D721Med (cell line): Measurements from ENCODE around the gene RBM4B.

Source experiments
- DNase-seq: peaks from one replicate; pipeline ENCODE4 v3.0.0; 2011; ENCODE audit warnings: low spot score; ENCODE audit not compliant: insufficient read length
- FAIRE-seq: peaks from 2 replicates; lab custom pipeline; 2011; peaks lifted over from hg19 to GRCh38; lab: Jason Lieb, UNC
- CTCF ChIP-seq: IDR thresholded peaks from 2 replicates; pipeline ENCODE4 v1.5.1; 2012; ENCODE audit warnings: mild to moderate bottlenecking, control low read depth; ENCODE audit not compliant: insufficient read depth; ENCODE audit errors: missing control alignments

The RBM4B gene

GRCh38 chr11:66676282-66676919 is 1.3 kb downstream of the RBM4B start:
- DNase-seq = no peak
- TF ChIP-seq CTCF = no peak
- no peak for FAIRE-seq

GRCh38 chr11:66674964-66675602 is 2.6 kb downstream of the RBM4B start:
- no peak for TF ChIP-seq CTCF
- no peak for DNase-seq
- FAIRE-seq = no peak

GRCh38 chr11:66670816-66671215 is 6.9 kb downstream of the RBM4B start:
- FAIRE-seq = no peak
- DNase-seq = no peak

GRCh38 chr11:66665369-66665768 is 12.3 kb downstream of the RBM4B start:
- TF ChIP-seq CTCF = no peak
- DNase-seq (no peak), FAIRE-seq (no peak)

More at GRCh38 chr11:66670816-66671215, 6.9 kb downstream of the RBM4B start:
- no peak for TF ChIP-seq CTCF

GRCh38 chr11:66663741-66664296 is 13.9 kb downstream of the RBM4B start:
- no peak for TF ChIP-seq CTCF
- no peak for FAIRE-seq
- no peak for DNase-seq

- no peak for FAIRE-seq
- DNase-seq = no peak
- no peak for TF ChIP-seq CTCF
These were observed 17.9 kb downstream of the RBM4B start for GRCh38 chr11:66659763-66660162.

- FAIRE-seq = no peak
- TF ChIP-seq CTCF = no peak
- DNase-seq = no peak
These were observed 24.6 kb downstream of the RBM4B start for GRCh38 chr11:66653123-66653522.
